ENCODE data around the gene NOP14. TPM values are rescaled to one million over a fixed set of nuclear protein-coding genes. Genes with fewer than 3 reads are reported as not detected.

The NOP14 gene
- total RNA-seq, 2 experiments from 2014 or later: 31.7 to 66.2 TPM

GRCh38 chr4:2942532-2943363, 20.5 kb downstream of the NOP14 start:
- CTCF ChIA-PET (ENCODE audit: unreplicated experiment): interaction anchor here (0.6 kb wide), 1 partner anchor 13 kb away, joined by 3 read pairs; no protein-coding TSS in a partner anchor
- H3K4me2 ChIP-seq (ENCODE audit: low read length): no peak overlapping the region
- H2AFZ ChIP-seq (ENCODE audit: low read length): no peak overlapping the region
- H3K9me2 ChIP-seq (ENCODE audit: insufficient read depth, low read length): no peaks in the 10 kb centered on the region
- POLR2A ChIA-PET: no interaction called here
- no peaks in the 10 kb centered on the region for H3K9me3 ChIP-seq (ENCODE audit: low read length)
- no peak for DNase-seq (ENCODE audit: low spot score)
- peaks cover 96% of the 10 kb centered on the region for H3K36me3 ChIP-seq (ENCODE audit: insufficient read depth, low read length)
- BruUV-seq (replicated peaks): no TSS peak
- H3K4me3 ChIP-seq (ENCODE audit: low read depth, low read length, poor library complexity, severe bottlenecking): no peak overlapping the region
- H4K20me1 ChIP-seq (ENCODE audit: insufficient read depth, low read length): no peaks in the 10 kb centered on the region
- no peak overlapping the region for H3K27ac ChIP-seq (ENCODE audit: low read depth, low read length, poor library complexity, severe bottlenecking)
- peaks cover 2% of the 10 kb centered on the region for H3K4me1 ChIP-seq (ENCODE audit: insufficient read depth, low read length, poor library complexity, severe bottlenecking)
- TF ChIP-seq EZH2phosphoT487 (IDR thresholded peaks at IDR 0.05; ENCODE audit: borderline replicate concordance, low read depth, low read length) (no peak), CTCF (conservative IDR thresholded peaks at IDR 0.05; ENCODE audit: low read length) (no peak)
- intact Hi-C loops (cut with micrococcal nuclease; ENCODE audit: unreplicated experiment): no loop called here
- H3K79me2 ChIP-seq (ENCODE audit: insufficient read depth, low read depth, low read length): no peaks in the 10 kb centered on the region

GRCh38 chr4:2942037-2942531, 21.1 kb downstream of the NOP14 start:
- no peaks in the 10 kb centered on the region for H4K20me1 ChIP-seq (ENCODE audit: insufficient read depth, low read length)
- no peak overlapping the region for H3K27ac ChIP-seq (ENCODE audit: low read depth, low read length, poor library complexity, severe bottlenecking)
- H3K4me2 ChIP-seq (ENCODE audit: low read length): no peak overlapping the region
- H3K4me3 ChIP-seq (ENCODE audit: low read depth, low read length, poor library complexity, severe bottlenecking): no peak overlapping the region
- CTCF ChIA-PET (ENCODE audit: unreplicated experiment): no interaction called here
- H3K36me3 ChIP-seq (ENCODE audit: insufficient read depth, low read length): peaks cover 96% of the 10 kb centered on the region
- no peaks in the 10 kb centered on the region for H3K79me2 ChIP-seq (ENCODE audit: insufficient read depth, low read depth, low read length)
- intact Hi-C loops (cut with micrococcal nuclease; ENCODE audit: unreplicated experiment): no loop called here
- no TSS peak for BruUV-seq (replicated peaks)
- peaks cover 9% of the 10 kb centered on the region for H3K4me1 ChIP-seq (ENCODE audit: insufficient read depth, low read length, poor library complexity, severe bottlenecking)
- H3K9me2 ChIP-seq (ENCODE audit: insufficient read depth, low read length): no peaks in the 10 kb centered on the region
- H2AFZ ChIP-seq (ENCODE audit: low read length): no peak overlapping the region
- POLR2A ChIA-PET: no interaction called here
- no peak for TF ChIP-seq CTCF (conservative IDR thresholded peaks at IDR 0.05; ENCODE audit: low read length)
- TF ChIP-seq EZH2phosphoT487 (IDR thresholded peaks at IDR 0.05; ENCODE audit: borderline replicate concordance, low read depth, low read length): no peak
- no peak for DNase-seq (ENCODE audit: low spot score)
- H3K9me3 ChIP-seq (ENCODE audit: low read length): no peaks in the 10 kb centered on the region

All from OCI-LY7 (cell line).